ENCODE measurements around the gene PGAP3. TPM values are rescaled to one million over a fixed set of nuclear protein-coding genes. Genes with fewer than 3 reads are reported as not detected.
A peak's percentile ranks its signal among the peaks of the same experiment; 100 is the strongest.

Gene PGAP3
- total RNA-seq, 1 experiment from 2014 or later = 10.8 TPM

DNA sequence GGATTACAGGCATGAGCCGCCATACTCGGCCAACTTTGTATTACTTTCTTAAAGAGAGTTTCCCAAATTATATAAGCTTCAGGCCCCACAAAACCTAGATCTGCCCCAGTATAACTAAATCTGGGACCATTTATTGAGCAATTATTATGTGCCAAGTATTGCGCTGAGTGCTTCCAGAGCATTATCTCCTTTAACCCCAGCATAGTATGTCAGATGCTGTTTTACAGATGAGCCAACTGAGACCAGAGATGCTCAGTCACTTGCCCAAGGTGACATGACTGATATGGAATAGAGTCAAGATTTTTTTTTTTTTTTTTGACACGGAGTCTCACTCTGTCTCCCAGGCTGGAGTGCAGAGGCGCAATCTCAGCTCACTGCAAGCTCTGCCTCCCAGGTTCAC, 10.1 kb upstream of the PGAP3 start:
- no peak for DNase-seq (ENCODE audit: low spot score)

DNA sequence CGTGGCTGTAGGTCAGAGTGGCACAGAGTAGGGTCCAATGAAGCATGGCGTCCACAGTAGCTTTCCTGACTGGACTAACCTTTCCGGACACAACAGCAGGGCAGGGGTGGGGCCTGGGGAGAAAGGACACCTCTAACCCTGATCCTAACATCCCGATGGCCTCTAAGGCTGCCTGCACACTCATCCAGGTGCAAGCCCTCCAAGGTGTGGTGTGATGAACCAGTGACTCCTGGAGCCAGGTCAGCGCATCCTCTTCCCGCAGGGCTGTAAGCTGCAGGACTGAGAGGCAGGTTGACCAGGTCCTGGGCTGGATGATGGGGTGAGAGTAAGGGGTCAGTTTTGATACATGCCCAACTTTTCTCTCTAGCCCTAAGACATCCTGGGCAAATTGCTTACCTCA, 8.9 kb upstream of the PGAP3 start:
- no peak for DNase-seq (ENCODE audit: low spot score)

DNA sequence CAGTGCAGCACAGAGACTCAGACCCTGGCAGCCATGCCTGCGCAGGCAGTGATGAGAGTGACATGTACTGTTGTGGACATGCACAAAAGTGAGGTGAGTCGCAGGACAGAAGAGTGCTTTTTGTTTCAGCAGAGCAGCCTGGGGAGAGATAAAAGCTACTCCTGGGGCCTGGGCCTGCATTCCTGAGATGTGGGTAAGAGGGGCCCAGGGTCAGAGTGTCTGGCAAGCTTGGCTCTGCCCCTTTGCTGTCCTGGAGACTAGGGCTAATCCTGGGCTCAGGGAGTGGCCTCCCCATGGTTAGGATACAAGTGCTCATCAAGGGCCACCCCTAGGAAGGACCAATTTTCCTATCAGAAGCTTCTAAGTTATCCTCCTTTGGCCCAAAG, 7.2 kb upstream of the PGAP3 start:
- DNase-seq (ENCODE audit: low spot score) = no peak

DNA sequence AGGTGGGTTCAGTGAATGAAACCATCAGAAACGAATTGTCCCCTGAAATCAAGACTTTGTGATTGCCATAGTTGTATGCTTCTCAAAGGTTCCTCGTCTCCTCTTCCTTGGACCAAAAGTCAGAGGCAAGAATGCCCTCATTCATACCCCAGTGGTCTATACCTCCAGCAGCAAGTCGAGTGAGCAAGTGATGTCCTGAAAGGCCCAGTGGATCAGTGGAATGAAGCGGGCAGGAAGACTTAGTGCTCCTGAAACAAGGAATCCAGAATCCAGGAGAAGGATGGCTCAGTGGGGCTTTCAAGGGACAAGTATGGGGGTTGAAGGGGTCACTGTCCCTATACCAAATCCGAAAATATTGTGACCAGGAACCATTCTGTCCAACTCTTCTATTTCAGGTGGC, 6.7 kb upstream of the PGAP3 start:
- no peak for DNase-seq (ENCODE audit: low spot score)

DNA sequence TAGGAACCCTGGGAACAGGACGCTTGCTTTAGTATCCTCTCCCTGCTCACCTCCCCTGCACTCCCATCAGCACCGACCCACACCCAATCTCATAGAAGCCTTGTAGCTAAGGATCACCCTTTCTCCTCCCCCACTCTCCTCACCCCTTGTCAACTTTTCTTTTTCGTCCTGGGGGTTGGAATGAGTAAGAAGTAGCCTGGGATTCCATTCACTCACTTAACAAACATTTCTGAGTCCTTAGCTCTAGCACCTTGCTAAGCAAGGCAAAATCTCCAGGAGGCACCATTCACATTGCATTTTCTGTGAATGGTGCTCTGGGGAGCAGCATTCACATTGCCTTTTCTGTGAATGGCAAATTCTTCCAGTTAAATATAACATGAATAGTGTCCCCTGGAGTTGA, 1.1 kb upstream of the PGAP3 start:
- DNase-seq (ENCODE audit: low spot score) = no peak

DNA sequence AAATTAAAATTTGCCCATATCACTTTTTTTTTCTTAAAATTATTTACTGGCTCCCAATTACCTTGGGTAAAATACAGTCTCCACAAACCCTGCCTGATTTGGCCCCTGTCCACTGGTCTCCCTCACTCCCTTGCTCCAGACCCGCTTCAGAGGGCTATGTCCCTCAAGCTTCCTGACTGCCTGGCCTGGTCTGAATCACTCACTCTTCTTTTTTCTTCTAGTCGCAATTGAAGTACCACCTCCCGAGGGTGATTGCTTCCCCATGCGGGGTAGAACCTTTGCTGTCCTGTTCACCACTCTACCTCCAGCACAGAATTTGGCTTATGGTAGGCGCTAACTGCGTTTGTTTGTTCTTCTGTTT, 598 bp upstream of the PGAP3 start:
- no peak for DNase-seq (ENCODE audit: low spot score)

DNA sequence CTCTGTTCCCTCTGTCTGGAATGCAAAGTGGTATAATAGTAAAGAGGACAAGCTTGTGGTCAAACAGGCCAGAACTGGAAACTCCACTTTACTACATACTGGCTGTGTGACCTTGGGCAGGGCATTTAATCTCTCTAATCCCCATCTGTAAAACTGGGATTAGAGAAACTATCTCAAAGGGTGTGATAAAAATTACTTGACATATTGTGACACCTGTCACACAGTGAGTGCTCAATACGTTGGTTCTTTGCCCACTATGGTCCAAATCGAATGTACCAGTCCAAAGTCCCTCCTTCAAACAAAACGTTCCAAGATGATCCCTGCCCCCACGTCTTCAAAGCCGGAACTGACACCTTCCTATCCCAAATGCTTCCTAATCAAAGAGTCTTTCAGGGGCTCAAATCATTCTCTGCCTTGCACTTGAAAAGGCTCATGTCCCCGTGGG, 734 bp downstream of the PGAP3 start:
- DNase-seq (ENCODE audit: low spot score) = no peak

DNA sequence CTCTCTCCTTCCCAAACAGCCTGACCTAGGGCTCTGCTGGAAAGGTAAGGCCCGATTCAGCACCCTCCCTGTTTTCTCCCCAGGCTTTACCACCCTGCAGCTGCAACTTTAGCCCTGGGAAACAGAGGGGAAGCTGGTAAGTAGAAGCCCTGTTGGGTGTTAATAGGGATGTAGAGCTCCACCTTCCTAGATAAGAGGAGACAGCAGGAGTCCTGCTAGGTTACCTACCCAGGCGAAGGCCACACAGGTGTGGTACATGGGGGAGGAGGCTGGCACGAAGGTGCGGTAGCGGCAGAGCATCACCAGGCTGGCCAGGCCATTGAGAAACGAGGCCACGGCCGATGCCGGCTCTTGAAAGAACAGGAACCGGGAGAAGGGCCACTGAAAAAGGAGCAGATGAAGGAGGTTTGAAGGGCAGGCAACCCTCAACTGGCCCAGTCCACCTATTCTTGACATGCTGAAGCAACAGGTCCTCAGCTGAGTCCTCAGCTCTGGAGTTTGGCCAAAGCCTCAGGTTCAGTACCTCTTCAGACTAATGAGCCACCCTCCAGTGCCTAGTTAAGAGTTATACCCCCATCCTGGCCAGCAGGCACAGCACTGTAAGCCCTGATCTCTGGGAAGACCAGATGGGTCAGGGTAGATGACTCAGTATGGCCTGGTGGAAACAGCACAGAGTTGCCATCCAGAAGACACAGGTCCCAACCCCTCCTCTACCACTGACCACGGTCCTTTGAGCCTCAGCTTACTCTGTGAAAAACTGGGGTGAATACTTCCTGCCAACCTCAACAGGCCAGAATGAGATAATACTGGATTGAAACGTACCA, 3.3 kb downstream of the PGAP3 start:
- no peak for DNase-seq (ENCODE audit: low spot score)

DNA sequence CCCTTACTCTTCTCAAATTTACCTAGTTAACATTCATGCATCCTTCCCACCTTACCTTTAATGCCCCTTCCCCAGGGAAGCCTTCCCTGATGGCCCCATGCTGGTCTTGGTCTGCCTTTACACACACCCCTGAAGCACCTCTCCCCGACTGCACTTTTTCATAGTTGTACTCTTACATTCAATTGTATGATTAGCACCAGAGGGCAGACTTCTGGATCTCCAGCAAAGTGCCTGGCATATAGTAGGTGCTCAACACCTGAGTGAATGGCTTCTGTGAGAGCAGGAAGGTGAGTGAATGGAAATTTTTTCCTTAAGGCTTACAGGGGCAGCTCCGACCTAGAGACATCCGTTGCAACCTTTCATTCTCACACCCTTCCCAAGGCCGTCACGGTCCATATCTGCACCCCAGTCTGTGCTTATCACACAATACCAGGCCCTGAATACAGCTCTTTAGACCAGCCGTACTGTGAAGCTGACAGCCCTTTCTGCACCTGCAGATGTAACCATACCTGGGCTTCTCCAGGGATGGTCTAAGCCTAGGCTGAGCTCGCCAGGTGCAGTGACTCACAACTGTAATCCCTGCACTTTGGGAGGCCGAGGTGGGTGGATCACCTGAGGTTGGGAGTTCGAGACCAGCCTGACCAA, 4.4 kb downstream of the PGAP3 start:
- DNase-seq (ENCODE audit: low spot score) = no peak

DNA sequence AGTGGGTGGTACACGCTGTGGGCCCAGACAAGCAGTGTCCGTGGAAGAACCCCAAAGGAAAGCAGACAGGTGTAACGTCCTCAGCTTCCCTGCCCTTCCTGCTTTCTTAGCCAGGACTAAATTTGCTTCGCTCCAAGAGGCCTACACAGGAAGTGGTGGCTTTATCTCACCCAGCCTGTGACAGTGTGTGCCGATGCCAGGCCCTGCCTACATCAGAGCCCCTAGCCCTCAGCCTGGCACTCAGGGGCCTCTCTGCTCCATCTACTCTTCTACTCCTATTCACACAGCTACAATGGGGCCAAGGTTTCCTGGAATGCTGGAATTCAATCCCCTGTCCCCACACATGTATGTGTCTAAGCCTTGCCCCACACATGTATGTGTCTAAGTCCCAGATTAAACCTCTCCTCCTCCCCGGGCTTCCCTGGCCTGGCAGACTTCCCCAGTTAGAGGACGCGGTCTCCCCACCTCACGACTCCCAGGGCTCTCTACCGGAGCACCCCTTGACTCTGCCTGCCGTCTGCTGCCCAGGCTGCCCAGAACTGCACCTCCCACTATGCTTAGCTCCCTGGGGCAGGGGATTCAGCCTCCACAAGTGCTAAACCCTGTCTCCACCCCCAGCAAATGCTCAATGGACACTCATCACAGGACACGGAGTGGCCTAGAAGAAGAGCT, 8.2 kb downstream of the PGAP3 start:
- DNase-seq (ENCODE audit: low spot score) = no peak

DNA sequence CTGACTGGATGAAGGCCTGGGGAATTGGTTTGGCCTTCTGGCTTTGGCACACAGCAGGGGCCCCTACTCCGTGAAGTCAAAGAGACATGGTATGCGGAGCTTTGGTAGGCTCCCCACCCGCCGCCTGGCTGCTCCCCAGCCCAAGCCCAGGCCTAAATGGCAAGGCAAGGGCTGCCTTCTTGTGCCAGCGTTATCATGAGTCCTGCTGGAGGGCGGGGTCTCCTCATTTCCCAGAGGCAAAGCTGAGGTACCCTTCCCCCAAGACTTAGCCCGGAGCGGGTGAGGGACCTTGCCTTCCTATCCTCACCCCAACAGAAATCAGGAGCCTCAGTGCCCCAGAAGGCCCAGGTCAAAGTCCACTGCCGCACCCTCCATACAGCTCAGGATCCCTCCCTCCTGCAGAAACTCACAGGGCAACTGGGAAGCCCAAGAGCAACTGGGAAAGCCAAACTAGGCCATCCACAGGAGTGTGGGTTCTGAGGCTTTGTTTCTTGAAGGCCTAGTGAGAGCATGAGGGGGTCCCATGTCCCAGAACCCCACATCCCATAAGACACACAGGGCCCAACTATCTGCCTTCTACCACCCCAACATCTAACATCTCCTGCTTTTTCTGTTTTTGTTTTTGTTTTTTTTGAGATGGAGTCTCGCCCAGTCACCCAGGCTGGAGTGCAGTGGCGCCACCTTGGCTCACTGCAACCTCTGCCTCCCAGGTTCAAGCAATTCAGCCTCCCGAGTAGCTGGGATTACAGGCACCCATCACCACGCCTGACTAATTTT, 9.3 kb downstream of the PGAP3 start:
- DNase-seq (ENCODE audit: low spot score) = no peak

DNA sequence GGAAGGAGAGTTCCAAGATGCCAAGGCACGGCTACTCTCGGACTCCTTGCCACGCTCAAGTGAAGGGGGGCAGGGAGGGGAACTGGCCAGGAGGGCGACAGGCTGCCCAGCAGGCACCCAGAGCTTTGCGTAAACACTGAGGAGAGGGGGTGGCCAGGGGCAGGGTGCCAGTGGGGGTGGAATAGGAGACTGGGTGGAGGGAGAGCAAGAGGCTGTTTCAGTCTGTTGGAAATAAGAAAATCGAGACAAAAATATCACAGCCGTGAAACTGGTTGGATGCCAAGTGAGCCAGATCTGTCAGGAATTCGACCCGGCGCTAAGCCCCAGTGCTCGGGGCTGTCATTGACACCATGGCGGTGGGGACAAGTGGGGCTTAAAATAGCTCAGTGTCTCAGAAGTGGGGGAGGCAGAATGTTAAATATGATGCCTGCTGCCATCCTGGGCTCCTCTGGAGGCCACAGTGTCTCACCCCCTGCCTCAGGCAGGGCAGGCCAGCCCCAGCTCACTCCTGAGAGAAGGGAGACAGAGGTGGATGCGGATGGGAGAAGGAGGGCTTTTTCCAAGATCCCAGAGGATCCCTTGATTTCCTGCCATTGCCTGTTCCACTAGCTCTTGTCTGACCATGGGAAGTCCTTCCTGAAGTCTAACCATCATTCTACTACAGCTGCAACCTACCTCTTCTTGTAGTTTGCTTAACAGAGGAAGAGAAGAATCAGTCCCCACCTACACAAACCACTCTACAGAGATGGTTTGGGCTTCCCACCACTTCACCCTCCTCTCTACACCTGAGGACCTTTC, 10.1 kb downstream of the PGAP3 start:
- no peak for DNase-seq (ENCODE audit: low spot score)

DNA sequence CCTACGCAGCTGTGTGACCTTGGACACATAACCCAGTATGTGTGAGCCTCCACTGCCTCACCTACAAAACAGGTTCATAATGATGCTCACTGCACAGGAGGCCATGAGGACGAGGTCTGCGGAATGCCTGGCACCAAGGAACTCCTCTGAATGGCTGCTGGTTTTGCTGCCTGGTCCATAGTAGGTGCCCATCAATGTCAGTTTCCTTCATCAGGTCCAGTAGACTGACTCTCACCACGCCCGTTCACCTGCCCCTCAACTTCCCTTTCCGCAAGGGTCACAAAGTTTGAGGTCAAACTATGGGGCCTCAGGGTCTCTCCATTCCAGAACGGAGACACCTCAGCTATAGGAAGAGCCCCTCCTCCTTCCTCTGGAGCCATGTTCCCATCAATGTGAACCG, 10.8 kb downstream of the PGAP3 start:
- no peak for DNase-seq (ENCODE audit: low spot score)

DNA sequence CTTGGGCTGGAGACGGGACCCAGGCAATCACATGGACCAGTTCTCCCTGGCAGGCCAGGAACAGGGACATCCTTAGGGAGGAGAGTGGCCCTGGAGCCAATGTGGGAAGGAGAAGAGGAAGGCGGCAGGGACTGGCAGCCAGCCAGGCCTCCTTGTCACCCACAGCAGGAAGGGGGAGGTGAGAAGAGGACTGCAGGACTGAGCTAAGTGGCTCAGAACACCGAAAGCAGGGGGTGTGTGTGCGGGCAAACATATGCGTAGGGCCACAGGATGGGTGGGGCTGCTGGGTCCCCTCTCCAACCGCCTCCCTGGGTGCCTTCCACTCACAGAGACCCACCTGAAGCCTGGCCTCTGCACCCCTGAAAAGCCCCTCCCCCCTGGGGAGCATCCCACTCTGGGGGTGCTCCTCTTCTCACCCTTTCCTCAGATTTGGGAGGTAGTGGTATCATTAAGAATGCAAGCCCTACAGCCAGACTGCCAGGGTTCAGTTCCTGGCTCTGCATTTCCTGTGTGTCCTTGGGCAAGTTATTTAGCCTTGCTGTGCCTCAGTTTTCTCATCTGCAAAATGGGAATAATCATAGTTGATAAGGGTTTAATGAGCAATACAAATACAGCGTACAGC, 11.5 kb downstream of the PGAP3 start:
- DNase-seq (ENCODE audit: low spot score) = peak; percentile 53

DNA sequence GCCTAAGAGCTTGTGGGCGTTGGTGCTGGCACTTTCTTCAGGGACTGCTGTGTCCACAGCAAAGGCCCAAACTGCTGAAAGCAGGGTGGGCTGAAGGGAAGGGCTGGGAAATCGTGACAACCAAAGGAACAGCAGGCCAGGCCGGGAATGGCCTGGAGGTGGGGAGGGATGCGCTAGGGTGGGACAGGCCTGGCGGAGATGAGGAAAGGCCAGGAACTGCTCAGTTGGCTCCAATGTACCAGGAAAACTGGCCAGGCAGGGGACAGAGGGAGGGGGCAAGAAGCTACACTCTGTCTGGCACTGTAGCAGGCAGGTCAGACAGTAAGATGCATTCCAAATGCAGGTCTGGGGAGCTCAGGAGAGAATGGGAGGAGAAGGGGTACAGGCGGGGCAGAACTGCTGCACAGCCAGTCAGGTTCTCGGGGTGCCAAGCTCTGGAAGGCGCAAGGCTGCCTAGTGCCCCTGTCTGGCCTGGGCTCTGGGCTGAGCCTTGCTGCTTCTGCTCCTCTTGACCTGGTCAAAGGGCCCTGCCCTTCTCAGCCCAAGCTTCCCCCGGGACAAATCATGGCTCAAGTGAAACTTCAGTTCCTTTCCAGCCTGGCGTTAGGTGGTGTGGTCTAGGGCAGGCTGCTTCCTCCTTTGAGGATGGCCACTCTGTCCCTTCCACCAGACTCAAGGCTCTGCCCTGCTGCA, 12.3 kb downstream of the PGAP3 start:
- DNase-seq (ENCODE audit: low spot score) = no peak

DNA sequence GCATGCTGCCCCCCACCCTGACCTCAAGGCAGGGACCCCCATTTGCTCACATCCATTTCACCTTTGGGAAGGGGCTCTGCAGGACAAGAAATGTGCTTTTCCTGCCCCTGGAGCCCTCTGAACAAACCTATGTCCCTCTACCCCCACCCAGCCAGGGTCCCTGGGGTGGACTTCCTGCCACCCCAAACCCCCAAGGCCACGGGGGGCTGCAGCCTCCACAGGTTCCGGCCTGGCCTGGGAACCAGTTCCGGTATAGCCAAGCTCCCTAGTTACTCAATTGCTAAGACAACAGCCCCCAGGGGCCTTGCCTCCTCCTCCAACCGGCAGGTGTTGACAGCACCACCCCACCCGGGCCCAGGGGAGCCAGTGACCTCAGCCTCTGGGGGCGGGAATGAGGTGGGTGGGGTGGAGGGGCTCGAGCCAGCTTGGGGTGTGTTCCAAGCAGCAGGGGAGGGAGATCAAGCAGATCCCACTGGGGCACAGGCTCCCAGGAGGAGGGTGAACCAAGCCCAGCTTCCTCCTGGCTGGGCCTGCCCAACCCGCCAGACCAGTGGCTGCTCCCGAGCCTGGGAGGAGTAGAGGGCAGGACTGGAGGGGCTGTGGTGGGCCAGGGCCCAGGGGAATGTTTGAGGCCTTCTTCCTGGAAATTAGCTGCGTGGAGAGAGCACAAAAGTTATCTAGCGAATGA, 13.0 kb downstream of the PGAP3 start:
- no peak for DNase-seq (ENCODE audit: low spot score)

DNA sequence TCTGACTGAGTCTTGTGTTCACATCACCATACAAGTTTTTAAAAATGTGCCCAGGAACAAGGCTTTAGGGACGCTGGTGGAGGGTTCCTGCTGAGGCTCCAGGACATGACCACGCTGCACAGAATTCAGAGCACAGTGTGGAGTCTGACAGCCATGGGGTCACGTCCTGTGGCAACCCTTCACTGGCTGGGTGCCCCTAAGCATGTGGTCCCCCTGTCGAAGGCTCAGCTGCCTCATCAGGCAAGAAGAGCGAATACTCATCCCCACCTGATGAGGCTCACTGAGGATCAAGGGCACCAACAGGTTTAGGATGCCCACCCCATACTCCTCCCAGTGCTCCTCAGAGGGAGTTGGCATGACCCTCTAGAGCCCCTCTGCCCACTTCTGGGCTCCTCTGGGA, 13.7 kb downstream of the PGAP3 start:
- DNase-seq (ENCODE audit: low spot score) = no peak

DNA sequence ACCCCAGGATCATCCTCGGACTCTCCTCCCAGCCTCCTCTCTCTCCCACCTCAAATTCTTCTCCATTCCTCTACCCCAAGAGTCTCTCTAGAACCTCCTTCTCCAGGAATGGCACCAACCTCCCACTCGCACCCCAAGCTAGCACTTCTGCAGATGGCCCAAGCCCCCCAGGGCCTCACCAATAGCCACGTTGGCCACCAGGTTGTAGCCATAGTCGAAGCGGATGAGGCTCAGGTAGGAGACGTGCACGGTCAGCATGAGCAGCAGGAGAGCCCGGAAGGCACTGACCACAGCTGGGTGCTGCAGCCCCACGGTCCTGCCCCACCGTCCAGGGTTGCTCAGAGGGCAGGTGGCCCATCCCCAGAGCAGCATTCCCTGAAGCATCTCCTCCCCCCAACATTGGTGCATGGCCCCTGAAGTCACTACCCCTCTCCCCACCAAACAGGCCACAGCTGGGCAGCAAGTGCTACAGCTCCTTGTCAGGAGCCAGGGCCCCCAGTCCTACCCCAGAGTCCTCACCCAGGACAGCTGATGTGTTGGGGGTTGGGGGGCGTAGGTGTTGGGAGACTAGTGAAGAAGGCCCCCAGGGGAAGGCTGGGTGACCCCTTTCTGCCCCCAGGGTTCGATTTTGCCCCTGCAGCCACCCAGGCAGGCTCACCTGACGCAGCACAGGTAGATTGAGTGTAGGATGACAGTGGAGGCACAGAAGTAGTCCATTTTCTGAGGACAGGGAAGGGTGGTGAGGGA, 14.3 kb downstream of the PGAP3 start:
- DNase-seq (ENCODE audit: low spot score) = no peak
